HG03521 (cell line): ENCODE results near the gene SYNGR1.
"Not testable (repeated sequence)": the region's sequence is repeated elsewhere in the genome, so short reads cannot be mapped to it uniquely, and the experiment has no call there.

Experiments
- ATAC-seq: cut with Tn5 transposase; IDR thresholded peaks from one replicate; pipeline ENCODE4 v1.9.1; 2021; ENCODE audit warnings: mild to moderate bottlenecking, moderate library complexity; ENCODE audit not compliant: unreplicated experiment

The SYNGR1 gene

GRCh38 chr22:39350757-39351688 is 1.2 kb downstream of the SYNGR1 start:
- ATAC-seq: no peak

- ATAC-seq: no peak
These were observed 2.0 kb downstream of the SYNGR1 start for GRCh38 chr22:39351689-39352214.

GRCh38 chr22:39352306-39352891 is 2.6 kb downstream of the SYNGR1 start:
- no peak for ATAC-seq

GRCh38 chr22:39353346-39353745 is 3.6 kb downstream of the SYNGR1 start:
- no peak for ATAC-seq

- no peak for ATAC-seq
These were observed 5.3 kb downstream of the SYNGR1 start for GRCh38 chr22:39355080-39355479.

- not testable (repeated sequence) for ATAC-seq
These were observed 6.0 kb downstream of the SYNGR1 start for GRCh38 chr22:39355805-39356204.

- no peak for ATAC-seq
These were observed 6.7 kb downstream of the SYNGR1 start for GRCh38 chr22:39356464-39356863.

- ATAC-seq: not testable (repeated sequence)
These were observed 7.6 kb downstream of the SYNGR1 start for GRCh38 chr22:39357110-39358108.

- ATAC-seq: not testable (repeated sequence)
These were observed 8.4 kb downstream of the SYNGR1 start for GRCh38 chr22:39358197-39358596.

GRCh38 chr22:39359659-39360195 is 9.9 kb downstream of the SYNGR1 start:
- no peak for ATAC-seq

- ATAC-seq: no peak
These were observed 10.5 kb downstream of the SYNGR1 start for GRCh38 chr22:39360242-39360641.

GRCh38 chr22:39360674-39361413 is 11.1 kb downstream of the SYNGR1 start:
- ATAC-seq: no peak

GRCh38 chr22:39361496-39361895 is 11.7 kb downstream of the SYNGR1 start:
- no peak for ATAC-seq

GRCh38 chr22:39362271-39362670 is 12.5 kb downstream of the SYNGR1 start:
- ATAC-seq: no peak

- no peak for ATAC-seq
These were observed 13.1 kb downstream of the SYNGR1 start for GRCh38 chr22:39362932-39363331.

- ATAC-seq: no peak
These were observed 14.1 kb downstream of the SYNGR1 start for GRCh38 chr22:39363751-39364515.

- ATAC-seq: no peak
These were observed 15.1 kb downstream of the SYNGR1 start for GRCh38 chr22:39364714-39365491.

GRCh38 chr22:39365492-39365780 is 15.6 kb downstream of the SYNGR1 start:
- no peak for ATAC-seq
